ENCODE results near the gene UVRAG. TPM values are rescaled to one million over a fixed set of nuclear protein-coding genes. Genes with fewer than 3 reads are reported as not detected.

Gene UVRAG
- total and polyA plus RNA-seq, 2 of the 13 experiments (the other 11 are each of a cell fraction or from before 2014, with no cell fraction given): 9.7 to 17.3 TPM

DNA sequence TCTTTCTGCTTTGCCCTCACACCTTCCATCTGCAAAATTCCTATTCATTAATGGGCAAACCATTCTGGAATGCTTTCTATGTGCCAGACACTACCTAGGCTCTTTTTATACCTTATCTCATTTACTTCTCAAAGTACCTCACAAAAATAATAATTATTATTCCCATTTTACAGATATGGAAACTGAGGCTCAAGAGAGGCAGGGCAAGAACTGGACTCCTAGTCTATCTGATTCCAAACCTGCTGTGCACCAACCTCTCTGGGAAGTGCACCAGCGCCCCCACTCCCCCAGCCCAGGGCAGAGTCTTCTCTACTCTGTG, 47.3 kb upstream of the UVRAG start (continued):
- TF ChIP-seq SMC3 (IDR thresholded peaks at IDR 0.05; ENCODE audit: low read length) (peak; percentile 57; the same call in 1 of the 2 replicates), ZNF891 (CRISPR knock-in tag; IDR thresholded peaks at IDR 0.05) (no peak), RCOR2 (CRISPR knock-in tag; IDR thresholded peaks at IDR 0.05) (peak; percentile 83), MZF1 (CRISPR knock-in tag; IDR thresholded peaks at IDR 0.05; ENCODE audit: borderline replicate concordance) (no peak), HOXA3 (CRISPR knock-in tag; IDR thresholded peaks at IDR 0.05) (no peak; the same call in 1 of the 2 replicates), TBX2 (CRISPR knock-in tag; IDR thresholded peaks at IDR 0.05; ENCODE audit: borderline replicate concordance) (no peak), ZMYM3 (CRISPR knock-in tag; IDR thresholded peaks at IDR 0.05) (peak; percentile 86), ATAD3A (CRISPR knock-in tag; IDR thresholded peaks at IDR 0.05) (no peak), ZNF629 (CRISPR knock-in tag; conservative IDR thresholded peaks at IDR 0.05) (peak; percentile 98), ZMYM2 (CRISPR knock-in tag; IDR thresholded peaks at IDR 0.05) (peak; percentile 83), CBX1 (IDR thresholded peaks at IDR 0.05; ENCODE audit: low read depth) (no peak), ZNF510 (CRISPR knock-in tag; IDR thresholded peaks at IDR 0.05; ENCODE audit: low read depth) (no peak), ADNP (CRISPR knock-in tag; IDR thresholded peaks at IDR 0.05) (peak; percentile 72; the same call in 1 of the 2 replicates), ZNF550 (CRISPR knock-in tag; IDR thresholded peaks at IDR 0.05; ENCODE audit: borderline replicate concordance) (no peak), ZSCAN12 (CRISPR knock-in tag; IDR thresholded peaks at IDR 0.05) (no peak), NR2F2 (IDR thresholded peaks at IDR 0.05; ENCODE audit: borderline replicate concordance, low read depth) (peak; percentile 16; the same call in 1 of the 2 replicates), CHD4 (IDR thresholded peaks at IDR 0.05; ENCODE audit: borderline replicate concordance, low read length) (peak; percentile 98), ZFP36 (IDR thresholded peaks at IDR 0.05; ENCODE audit: borderline replicate concordance, low read depth, low read length, partially characterized antibody) (no peak), EZH2 (conservative IDR thresholded peaks at IDR 0.05; ENCODE audit: low read depth, low read length) (no peak), ZSCAN22 (CRISPR knock-in tag; IDR thresholded peaks at IDR 0.05) (no peak), RXRA (CRISPR knock-in tag; IDR thresholded peaks at IDR 0.05) (no peak), KDM1A (CRISPR knock-in tag; IDR thresholded peaks at IDR 0.05) (peak; percentile 72; the same call in 1 of the 2 replicates)
- TF ChIP-seq, protein P1, sequence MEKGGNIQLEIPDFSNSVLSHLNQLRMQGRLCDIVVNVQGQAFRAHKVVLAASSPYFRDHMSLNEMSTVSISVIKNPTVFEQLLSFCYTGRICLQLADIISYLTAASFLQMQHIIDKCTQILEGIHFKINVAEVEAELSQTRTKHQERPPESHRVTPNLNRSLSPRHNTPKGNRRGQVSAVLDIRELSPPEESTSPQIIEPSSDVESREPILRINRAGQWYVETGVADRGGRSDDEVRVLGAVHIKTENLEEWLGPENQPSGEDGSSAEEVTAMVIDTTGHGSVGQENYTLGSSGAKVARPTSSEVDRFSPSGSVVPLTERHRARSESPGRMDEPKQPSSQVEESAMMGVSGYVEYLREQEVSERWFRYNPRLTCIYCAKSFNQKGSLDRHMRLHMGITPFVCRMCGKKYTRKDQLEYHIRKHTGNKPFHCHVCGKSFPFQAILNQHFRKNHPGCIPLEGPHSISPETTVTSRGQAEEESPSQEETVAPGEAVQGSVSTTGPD (CRISPR knock-in tag; IDR thresholded peaks at IDR 0.05): no peak
- TF ChIP-seq, protein P2, sequence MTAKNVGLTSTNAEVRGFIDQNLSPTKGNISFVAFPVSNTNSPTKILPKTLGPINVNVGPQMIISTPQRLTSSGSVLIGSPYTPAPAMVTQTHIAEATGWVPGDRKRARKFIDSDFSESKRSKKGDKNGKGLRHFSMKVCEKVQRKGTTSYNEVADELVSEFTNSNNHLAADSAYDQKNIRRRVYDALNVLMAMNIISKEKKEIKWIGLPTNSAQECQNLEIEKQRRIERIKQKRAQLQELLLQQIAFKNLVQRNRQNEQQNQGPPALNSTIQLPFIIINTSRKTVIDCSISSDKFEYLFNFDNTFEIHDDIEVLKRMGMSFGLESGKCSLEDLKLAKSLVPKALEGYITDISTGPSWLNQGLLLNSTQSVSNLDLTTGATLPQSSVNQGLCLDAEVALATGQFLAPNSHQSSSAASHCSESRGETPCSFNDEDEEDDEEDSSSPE (CRISPR knock-in tag; IDR thresholded peaks at IDR 0.05): no peak
- TF ChIP-seq, protein P3, sequence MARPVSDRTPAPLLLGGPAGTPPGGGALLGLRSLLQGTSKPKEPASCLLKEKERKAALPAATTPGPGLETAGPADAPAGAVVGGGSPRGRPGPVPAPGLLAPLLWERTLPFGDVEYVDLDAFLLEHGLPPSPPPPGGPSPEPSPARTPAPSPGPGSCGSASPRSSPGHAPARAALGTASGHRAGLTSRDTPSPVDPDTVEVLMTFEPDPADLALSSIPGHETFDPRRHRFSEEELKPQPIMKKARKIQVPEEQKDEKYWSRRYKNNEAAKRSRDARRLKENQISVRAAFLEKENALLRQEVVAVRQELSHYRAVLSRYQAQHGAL (CRISPR knock-in tag; IDR thresholded peaks at IDR 0.05; ENCODE audit: not compliant biosample characterization): no peak
- TF ChIP-seq, protein P4, sequence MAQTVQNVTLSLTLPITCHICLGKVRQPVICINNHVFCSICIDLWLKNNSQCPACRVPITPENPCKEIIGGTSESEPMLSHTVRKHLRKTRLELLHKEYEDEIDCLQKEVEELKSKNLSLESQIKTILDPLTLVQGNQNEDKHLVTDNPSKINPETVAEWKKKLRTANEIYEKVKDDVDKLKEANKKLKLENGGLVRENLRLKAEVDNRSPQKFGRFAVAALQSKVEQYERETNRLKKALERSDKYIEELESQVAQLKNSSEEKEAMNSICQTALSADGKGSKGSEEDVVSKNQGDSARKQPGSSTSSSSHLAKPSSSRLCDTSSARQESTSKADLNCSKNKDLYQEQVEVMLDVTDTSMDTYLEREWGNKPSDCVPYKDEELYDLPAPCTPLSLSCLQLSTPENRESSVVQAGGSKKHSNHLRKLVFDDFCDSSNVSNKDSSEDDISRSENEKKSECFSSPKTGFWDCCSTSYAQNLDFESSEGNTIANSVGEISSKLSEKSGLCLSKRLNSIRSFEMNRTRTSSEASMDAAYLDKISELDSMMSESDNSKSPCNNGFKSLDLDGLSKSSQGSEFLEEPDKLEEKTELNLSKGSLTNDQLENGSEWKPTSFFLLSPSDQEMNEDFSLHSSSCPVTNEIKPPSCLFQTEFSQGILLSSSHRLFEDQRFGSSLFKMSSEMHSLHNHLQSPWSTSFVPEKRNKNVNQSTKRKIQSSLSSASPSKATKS (CRISPR knock-in tag; IDR thresholded peaks at IDR 0.05): 0 out of 2 replicates have a peak, but pooled peaks have one; percentile 13

Measured in HepG2 (cell line).